GM19467 (cell line): ENCODE data around the gene CITED4.

ENCODE experiments used
- ATAC-seq: cut with Tn5 transposase; IDR thresholded peaks from one replicate; pipeline ENCODE4 v1.9.1; 2021; ENCODE audit warnings: mild to moderate bottlenecking, moderate library complexity; ENCODE audit not compliant: unreplicated experiment

The CITED4 gene

GRCh38 chr1:40886318-40887011, 24.3 kb upstream of the CITED4 start:
- ATAC-seq: no peak

GRCh38 chr1:40884055-40884795, 22.1 kb upstream of the CITED4 start:
- ATAC-seq: no peak

- no peak for ATAC-seq
Measured at GRCh38 chr1:40880813-40881549, 18.8 kb upstream of the CITED4 start.

GRCh38 chr1:40879482-40880175, 17.5 kb upstream of the CITED4 start:
- ATAC-seq: no peak

GRCh38 chr1:40878906-40879305, 16.7 kb upstream of the CITED4 start:
- no peak for ATAC-seq

GRCh38 chr1:40877698-40878097, 15.5 kb upstream of the CITED4 start:
- ATAC-seq: no peak

GRCh38 chr1:40876891-40877290, 14.7 kb upstream of the CITED4 start:
- ATAC-seq: no peak

GRCh38 chr1:40876436-40876761, 14.2 kb upstream of the CITED4 start:
- ATAC-seq: no peak

GRCh38 chr1:40873863-40874472, 11.8 kb upstream of the CITED4 start:
- no peak for ATAC-seq

GRCh38 chr1:40872276-40872675, 10.1 kb upstream of the CITED4 start:
- ATAC-seq: no peak

GRCh38 chr1:40870135-40870728, 8.1 kb upstream of the CITED4 start:
- no peak for ATAC-seq

- ATAC-seq: no peak
Measured at GRCh38 chr1:40868051-40868723, 6.0 kb upstream of the CITED4 start.

GRCh38 chr1:40861224-40862003, 749 bp downstream of the CITED4 start:
- ATAC-seq: no peak

- no peak for ATAC-seq
Measured at GRCh38 chr1:40860706-40861223, 1.4 kb downstream of the CITED4 start.

- no peak for ATAC-seq
Measured at GRCh38 chr1:40858856-40859416, 3.2 kb downstream of the CITED4 start.

- no peak for ATAC-seq
Measured at GRCh38 chr1:40857737-40858136, 4.4 kb downstream of the CITED4 start.

- no peak for ATAC-seq
Measured at GRCh38 chr1:40856656-40857302, 5.4 kb downstream of the CITED4 start.

- no peak for ATAC-seq
Measured at GRCh38 chr1:40856116-40856515, 6.0 kb downstream of the CITED4 start.
